LNCaP clone FGC (cell line): ENCODE measurements around the gene PPP6C.

ENCODE experiments used
- DNase-seq: peaks from one replicate; pipeline ENCODE4 v3.0.0-alpha.2; 2011; ENCODE audit warnings: low read depth
- H3K4me3 ChIP-seq: 2 replicates; pipeline ENCODE4 v1.5.1; 2011; ENCODE audit warnings: mild to moderate bottlenecking, low read depth, low read length, control low read depth
- TF ChIP-seq, protein P1 (sequence below): IDR thresholded peaks from 2 replicates; pipeline ENCODE4 v1.5.1; 2012; ENCODE audit warnings: mild to moderate bottlenecking; ENCODE audit not compliant: control insufficient read depth, insufficient read depth; ENCODE audit errors: extremely low read depth

Gene PPP6C

DNA sequence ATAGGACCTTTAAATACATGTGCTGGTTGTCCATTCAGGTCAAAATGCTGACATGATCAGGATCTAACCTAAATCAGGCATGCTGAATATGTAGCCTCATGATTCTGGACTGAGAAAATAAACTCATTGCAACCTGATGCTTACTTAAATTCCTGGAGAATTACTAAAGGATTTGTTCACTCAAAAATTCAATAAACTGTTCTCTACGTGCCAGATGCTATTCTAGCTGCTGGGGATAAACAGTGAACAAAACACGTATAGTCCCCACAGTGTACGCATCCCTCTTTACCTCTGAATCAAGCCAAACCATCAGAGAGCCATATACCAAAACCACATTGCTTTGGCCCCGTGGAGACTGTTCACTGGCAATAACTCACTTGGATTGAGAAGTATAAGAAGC is 52.4 kb downstream of the PPP6C start:
- no peak for DNase-seq
- TF ChIP-seq, protein P1, sequence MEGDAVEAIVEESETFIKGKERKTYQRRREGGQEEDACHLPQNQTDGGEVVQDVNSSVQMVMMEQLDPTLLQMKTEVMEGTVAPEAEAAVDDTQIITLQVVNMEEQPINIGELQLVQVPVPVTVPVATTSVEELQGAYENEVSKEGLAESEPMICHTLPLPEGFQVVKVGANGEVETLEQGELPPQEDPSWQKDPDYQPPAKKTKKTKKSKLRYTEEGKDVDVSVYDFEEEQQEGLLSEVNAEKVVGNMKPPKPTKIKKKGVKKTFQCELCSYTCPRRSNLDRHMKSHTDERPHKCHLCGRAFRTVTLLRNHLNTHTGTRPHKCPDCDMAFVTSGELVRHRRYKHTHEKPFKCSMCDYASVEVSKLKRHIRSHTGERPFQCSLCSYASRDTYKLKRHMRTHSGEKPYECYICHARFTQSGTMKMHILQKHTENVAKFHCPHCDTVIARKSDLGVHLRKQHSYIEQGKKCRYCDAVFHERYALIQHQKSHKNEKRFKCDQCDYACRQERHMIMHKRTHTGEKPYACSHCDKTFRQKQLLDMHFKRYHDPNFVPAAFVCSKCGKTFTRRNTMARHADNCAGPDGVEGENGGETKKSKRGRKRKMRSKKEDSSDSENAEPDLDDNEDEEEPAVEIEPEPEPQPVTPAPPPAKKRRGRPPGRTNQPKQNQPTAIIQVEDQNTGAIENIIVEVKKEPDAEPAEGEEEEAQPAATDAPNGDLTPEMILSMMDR: no peak
- H3K4me3 ChIP-seq: no peak overlapping the region

DNA sequence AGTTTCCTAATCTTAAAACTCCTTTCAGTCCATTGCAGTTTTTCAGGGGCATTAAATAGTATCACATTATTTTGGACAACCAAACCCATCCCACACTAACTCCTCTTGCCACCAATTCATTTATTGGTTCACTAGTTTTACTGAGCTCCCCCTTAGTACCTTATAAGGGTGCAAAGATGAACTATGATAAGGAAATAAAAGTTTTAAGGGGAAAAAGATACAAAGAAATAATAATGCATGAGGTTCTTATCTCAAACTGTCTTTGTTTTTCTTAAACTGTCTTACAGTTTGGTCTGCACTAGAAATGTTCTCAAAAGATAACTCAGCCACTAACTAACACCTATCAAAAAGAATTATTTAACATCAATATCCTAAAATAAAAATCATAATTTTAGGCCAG is 54.6 kb downstream of the PPP6C start:
- TF ChIP-seq, protein P1: no peak
- DNase-seq: no peak
- H3K4me3 ChIP-seq: no peak overlapping the region

GRCh38 chr9:125133403-125134329 is 55.9 kb downstream of the PPP6C start:
- no peak for DNase-seq
- TF ChIP-seq, protein P1: no peak
- no peak overlapping the region for H3K4me3 ChIP-seq

DNA sequence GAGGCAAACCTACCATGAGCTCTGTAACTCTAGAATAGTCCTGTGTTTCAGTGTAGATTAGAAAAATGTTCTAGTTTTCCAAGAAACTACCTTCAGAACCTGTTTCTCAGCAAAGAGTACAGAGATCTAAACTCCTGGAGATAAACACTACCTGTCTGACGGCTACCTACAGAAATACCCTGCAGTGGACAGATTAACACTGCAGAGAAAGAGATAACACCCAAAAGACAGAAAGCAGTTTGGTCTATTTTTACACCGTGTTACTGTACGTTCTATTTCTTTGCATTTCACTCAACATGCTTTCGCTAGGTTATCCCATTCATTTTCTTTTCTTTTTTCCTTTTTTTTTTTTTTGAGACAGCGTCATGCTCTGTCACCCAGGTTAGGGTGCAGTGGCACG is 57.8 kb downstream of the PPP6C start:
- TF ChIP-seq, protein P1: no peak
- no peak for DNase-seq
- no peak overlapping the region for H3K4me3 ChIP-seq

GRCh38 chr9:125126019-125126746 is 63.4 kb downstream of the PPP6C start:
- no peak overlapping the region for H3K4me3 ChIP-seq
- no peak for DNase-seq
- TF ChIP-seq, protein P1: no peak

- no peak overlapping the region for H3K4me3 ChIP-seq
- TF ChIP-seq, protein P1: no peak
These were observed 64.1 kb downstream of the PPP6C start for GRCh38 chr9:125125523-125125922.

More at GRCh38 chr9:125125523-125125922, 64.1 kb downstream of the PPP6C start:
- no peak for DNase-seq
